NB4 (cell line): ENCODE data around the gene ZNF714.

Experiments
- POLR2A ChIP-seq: IDR thresholded peaks from 2 replicates; pipeline ENCODE4 v1.6.1; 2011; ENCODE audit warnings: mild to moderate bottlenecking; ENCODE audit not compliant: insufficient read length; ENCODE audit errors: extremely low read depth
- TF ChIP-seq, protein P1 (sequence below): IDR thresholded peaks from one replicate; pipeline ENCODE4 v1.5.1; 2012; ENCODE audit warnings: low read depth, low read length
- TF ChIP-seq, protein P2 (sequence below): IDR thresholded peaks from 2 replicates; pipeline ENCODE4 v1.6.1; 2011; ENCODE audit warnings: low read depth, low read length

DNA sequence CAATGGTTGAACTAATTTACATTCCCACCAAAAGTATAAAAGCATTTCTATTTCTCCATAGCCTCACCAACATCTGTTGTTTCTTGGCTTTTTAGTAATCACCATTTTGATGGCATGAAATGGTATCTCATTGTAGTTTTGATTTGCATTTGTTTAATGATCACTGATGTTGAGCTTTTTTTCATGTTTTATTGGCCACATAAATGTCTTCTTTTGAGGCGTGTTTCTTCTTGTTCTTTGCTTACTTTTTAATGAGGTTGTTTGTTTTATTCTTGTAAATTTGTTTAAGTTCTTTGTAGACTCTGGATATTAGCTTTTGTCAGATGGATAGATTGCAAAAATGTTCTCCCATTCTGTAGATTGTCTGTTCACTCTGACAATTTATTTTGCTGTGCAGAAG, 28.2 kb downstream of the ZNF714 start:
- TF ChIP-seq, protein P1, sequence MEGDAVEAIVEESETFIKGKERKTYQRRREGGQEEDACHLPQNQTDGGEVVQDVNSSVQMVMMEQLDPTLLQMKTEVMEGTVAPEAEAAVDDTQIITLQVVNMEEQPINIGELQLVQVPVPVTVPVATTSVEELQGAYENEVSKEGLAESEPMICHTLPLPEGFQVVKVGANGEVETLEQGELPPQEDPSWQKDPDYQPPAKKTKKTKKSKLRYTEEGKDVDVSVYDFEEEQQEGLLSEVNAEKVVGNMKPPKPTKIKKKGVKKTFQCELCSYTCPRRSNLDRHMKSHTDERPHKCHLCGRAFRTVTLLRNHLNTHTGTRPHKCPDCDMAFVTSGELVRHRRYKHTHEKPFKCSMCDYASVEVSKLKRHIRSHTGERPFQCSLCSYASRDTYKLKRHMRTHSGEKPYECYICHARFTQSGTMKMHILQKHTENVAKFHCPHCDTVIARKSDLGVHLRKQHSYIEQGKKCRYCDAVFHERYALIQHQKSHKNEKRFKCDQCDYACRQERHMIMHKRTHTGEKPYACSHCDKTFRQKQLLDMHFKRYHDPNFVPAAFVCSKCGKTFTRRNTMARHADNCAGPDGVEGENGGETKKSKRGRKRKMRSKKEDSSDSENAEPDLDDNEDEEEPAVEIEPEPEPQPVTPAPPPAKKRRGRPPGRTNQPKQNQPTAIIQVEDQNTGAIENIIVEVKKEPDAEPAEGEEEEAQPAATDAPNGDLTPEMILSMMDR, result no peak
- TF ChIP-seq, protein P2, sequence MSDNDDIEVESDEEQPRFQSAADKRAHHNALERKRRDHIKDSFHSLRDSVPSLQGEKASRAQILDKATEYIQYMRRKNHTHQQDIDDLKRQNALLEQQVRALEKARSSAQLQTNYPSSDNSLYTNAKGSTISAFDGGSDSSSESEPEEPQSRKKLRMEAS, result no peak
- TF ChIP-seq POLR2A, result no peak
